Fibroblast of skin of scalp (primary cell): ENCODE measurements around the gene ACBD5. TPM values are rescaled to one million over a fixed set of nuclear protein-coding genes. Genes with fewer than 3 reads are reported as not detected.
"Not testable (repeated sequence)": the region's sequence is repeated elsewhere in the genome, so short reads cannot be mapped to it uniquely, and the experiment has no call there.

Source experiments
- DNase-seq: peaks from one replicate; pipeline ENCODE4 v3.0.0-alpha.2; 2013
- polyA plus RNA-seq, 2 experiments: library from polyadenylated mRNA; unstranded; fragments of 120-200 nt; gene quantifications; one replicate each; pipeline ENCODE4 v1.2.1, GENCODE V29; 2013; ENCODE audit not compliant: insufficient read length in 2 of 2

ACBD5 gene, protein sequence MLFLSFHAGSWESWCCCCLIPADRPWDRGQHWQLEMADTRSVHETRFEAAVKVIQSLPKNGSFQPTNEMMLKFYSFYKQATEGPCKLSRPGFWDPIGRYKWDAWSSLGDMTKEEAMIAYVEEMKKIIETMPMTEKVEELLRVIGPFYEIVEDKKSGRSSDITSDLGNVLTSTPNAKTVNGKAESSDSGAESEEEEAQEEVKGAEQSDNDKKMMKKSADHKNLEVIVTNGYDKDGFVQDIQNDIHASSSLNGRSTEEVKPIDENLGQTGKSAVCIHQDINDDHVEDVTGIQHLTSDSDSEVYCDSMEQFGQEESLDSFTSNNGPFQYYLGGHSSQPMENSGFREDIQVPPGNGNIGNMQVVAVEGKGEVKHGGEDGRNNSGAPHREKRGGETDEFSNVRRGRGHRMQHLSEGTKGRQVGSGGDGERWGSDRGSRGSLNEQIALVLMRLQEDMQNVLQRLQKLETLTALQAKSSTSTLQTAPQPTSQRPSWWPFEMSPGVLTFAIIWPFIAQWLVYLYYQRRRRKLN
- polyA plus RNA-seq (2013, experiment 1 of 2; ENCODE audit: insufficient read length): 17.1 TPM
- polyA plus RNA-seq (2013, experiment 2 of 2; ENCODE audit: insufficient read length): 18.0 TPM

DNA sequence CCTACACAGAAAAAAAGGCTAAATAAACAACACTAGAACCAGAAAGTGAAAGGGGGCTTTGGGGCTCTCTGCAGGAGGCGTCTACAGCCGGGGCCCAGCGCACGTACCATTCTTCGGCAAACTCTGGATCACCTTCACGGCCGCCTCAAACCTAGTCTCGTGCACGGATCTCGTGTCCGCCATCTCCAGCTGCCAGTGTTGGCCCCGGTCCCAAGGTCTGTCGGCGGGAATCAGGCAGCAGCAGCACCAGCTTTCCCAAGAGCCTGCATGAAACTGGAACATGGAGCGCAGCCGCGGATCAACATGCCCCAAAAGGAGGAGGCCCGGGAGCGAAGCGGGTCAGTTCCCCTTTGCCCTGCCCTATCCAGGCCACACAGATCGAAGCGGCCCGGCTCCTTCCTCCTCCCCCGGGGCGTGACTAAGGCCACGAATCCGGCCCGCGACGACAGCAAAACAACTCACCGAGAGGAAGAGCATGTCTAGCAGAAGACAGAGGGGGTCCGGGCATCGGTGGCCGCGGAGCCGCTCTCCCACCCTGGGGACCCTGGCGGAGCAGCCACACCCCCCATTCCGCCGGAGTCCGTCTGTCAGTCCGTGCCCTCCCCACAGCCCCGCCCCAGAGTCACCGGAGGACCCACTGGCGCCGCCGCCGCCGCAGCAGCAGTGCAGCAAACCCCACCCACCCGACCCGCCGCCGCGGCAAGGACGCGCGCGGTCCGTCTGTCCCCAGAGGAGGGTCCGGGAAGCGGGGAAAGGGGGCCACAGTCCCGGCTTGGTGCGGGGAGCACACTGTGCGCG is at the start of gene ACBD5:
Gene ACBD5 (minus strand): TSS at position 586 of the 798 bp plus-strand sequence. CDS start 109 bp downstream, at position 477.
- peak; percentile 78 for DNase-seq

DNA sequence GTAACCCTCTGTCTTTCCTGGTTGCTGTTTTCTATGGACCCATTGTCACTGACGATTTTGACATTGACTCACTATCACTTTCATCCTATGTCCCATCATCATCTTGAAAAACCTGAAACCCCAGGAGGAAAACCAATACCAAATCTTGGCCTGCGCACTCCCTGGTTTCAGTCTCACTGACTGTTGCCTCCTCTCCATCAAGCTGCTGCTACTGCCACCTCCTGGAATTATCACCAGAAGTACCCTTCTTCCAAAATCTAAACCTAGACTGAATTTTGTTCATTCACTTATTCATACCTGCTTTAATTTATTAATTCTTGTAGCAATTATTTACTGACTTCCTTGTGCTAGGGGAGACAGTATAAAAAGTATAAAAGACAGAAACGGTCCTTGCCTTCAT is 44.5 kb upstream of the ACBD5 start:
- no peak for DNase-seq

DNA sequence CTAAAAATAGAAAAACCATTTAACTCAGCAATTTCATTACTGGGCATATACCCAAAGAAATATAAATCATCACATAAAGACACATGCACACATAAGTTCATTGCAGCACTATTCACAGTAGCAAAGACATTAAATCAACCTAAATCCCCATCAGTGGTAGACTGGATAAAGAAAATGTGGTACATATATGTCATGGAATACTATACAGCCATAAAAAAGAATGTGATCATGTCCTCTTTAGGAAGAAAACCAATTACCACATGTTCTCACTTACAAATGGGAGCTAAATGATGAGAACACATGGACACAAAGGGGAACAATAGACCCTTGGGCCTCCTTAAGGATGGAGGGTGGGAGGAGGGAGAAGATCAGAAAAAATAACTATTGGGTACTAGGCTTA is 36.0 kb upstream of the ACBD5 start:
- no peak for DNase-seq

DNA sequence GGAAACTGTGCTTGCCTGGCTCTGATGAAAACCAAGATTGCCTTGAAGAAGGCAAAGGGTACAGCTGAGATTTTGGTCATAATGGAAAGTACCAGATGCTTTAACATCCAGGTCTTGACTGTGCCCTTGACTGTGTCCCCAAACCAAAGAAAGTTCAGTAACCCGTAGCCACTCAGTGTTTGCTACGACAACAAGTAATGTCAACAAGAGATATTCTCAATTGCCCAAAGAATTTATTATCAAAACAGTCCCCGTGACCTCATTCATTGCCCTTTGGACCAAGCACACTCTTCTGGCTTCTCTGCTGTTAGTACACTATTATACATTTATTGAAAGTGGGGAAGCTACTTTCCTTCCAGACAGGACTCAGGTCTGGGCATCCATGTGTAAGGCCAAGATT is 25.4 kb upstream of the ACBD5 start:
- DNase-seq: not testable (repeated sequence)

DNA sequence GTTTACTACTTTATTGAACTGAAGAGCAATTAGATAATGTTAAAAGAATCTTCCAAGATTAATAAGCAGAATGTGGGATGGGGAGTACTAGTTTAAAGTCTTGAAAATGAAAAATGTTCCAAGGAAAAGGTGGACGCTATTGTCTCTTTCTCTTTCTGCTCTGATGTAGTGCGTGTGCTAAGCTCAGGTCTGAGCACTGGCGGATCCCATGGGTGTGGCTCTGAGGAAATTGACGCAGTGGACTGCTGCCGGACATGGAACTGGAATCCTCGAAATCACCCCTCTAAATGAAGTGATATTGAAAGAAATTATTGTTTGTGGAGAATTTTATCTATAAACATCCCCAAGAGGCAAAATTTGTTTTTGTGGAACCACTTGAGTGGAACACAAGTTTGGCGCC is 22.2 kb upstream of the ACBD5 start:
- DNase-seq: not testable (repeated sequence)

DNA sequence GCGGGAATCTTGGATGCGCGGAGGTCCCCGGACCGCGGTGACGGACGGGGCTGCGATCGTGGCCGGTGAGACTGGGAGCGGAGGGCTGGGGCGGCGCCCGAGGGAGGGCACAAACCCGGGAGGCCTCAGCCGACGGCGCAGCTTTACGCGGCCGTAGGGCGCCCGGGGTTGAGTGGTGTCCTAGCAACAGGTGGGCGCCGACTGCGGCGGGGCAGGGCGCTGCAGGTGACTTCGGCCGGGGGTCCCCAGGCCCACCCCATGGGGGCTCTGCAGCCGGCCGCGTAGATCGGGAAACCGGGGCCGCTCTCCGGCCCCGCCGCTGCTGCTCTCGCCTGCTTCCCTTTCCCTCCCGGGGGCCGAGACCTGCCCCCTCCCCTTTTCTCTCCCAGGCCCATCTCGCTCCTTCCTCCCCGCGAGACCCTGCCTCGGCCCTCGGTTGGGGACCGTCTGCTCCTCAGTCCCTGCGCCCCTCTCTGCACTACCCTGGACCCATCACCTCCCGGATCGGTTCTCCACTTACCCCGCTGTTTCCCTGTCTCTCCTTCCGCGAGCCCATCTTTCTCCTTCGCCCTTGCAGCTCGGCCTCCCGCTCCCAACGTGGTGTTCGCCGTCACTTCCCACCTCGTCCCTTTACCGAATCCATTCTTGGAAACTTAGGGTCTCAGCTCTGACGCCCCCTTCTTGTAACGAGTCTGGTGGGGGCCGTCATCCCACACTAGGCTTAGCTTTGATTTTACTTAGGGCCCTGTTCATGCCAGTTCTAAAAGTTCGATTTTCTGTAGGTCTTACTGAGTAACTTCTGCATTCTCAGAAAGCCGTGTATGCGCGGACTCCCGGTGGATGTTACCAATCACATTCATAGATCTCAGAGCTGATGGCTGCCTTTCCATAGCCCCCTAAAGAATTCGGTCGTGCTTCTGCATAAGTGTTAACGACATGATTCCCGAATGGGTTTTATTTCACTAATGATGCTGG is 18.5 kb upstream of the ACBD5 start:
- DNase-seq: no peak

DNA sequence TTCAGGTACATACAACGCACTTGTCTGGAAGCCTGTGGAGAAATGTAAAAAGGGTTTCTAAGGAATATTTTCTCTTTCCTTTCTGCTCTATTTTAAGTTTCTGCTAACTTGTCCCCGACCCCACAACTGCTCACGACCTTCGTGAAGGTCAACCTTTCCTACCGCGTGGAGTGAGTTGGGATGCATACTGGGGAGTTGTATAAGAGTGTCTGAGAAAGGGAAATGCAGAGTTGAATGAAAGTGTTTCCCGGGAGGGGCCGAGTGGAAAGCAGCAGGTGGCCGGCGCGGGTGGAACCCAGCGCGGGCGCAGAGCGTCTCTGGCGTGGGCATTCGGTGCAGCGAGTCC is 17.9 kb upstream of the ACBD5 start:
- no peak for DNase-seq

DNA sequence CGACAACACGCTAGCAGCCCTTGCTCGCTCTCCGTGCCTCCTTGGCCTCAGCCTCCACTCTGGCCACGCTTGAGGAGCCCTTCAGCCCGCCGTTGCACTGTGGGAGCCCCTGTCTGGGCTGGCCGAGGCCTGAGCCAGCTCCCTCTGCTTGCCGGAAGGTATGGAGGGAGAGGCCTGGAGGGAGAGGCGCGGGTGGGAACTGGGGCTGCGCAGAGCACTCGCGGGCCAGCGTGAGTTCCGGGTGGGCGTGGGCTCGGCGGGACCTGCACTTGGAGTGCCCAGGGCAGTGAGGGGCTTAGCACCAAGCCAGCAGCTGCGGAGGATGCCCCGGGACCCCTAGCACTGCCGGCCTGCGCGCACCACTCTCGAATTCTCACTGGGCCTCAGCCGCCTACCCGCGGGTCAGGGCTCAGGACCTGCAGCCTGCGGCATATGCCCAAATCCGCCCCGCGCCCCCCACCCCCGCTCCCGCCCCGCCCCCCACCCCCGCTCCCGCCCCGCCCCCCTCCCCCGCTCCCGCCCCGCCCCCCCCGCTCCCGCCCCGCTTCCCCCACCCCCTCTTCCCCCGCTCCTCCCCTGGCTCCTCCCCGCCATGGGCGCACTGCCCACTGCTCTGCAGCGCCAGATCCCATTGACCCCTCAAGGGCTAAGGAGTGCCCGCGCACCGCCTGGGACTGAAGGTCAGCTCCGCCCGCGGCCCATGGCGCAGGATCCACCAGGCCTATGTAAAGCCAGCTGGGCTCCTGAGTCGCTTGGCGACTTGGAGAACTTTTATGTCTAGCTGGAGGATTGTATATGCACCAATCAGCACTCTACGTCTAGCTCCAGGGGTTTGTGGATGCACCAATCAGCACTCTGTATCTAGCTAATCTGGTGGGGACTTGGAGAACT is 15.9 kb upstream of the ACBD5 start:
- no peak for DNase-seq

DNA sequence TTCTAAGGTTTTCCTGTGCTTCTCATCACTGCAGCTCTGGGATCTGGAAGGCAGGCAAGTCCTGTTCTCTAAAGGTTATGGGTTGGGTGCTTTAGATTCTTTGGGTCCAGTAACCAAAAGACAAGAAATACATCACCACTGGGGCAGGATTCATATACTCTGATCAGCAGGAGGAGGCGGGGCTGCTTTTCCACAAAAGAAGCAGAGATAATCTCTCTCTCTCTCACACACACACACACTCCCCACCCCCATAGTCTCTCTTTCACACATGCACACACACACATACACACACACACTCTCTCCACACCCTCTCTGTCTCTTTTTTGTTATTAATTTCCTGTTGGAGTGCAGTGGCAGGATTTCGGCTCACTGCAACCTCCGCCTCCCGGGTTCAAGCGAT is 13.0 kb upstream of the ACBD5 start:
- DNase-seq: no peak

DNA sequence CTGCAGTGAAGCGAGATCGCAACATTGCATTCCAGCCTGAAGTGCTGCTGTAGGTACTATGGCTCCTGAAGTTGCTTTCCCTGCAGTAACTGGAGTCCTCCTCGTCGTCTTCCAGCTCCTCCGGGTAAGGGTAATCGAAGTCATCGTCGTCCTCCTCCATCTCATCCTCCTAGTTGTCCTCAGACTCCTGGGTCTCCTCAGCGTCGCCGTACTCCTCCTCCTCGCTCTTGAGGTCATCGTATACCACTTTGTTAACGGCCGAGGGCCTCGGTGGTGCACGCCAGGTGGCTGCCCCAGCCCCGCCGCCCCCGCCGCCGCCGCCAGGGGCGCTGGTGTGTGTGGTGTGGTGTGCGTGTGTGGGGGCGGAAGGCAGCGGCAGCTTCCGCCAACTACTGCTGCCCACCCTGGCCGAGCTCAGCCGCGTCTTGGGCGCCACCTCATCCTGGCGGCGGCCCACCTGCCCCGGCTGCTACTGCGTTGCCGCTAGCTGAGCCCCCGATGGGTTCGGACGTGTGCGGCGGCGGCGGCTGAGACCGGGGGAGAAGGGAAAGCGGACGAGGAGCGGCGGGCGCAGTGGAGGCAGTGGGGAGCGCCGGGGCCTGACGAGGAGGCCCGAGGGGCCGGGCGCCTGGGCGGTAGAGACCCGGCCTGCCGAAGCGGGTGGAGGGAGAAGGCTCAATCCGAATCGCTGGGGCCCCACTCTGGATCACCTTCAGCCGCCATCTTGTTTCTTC is 11.8 kb upstream of the ACBD5 start:
- DNase-seq: peak; percentile 68

DNA sequence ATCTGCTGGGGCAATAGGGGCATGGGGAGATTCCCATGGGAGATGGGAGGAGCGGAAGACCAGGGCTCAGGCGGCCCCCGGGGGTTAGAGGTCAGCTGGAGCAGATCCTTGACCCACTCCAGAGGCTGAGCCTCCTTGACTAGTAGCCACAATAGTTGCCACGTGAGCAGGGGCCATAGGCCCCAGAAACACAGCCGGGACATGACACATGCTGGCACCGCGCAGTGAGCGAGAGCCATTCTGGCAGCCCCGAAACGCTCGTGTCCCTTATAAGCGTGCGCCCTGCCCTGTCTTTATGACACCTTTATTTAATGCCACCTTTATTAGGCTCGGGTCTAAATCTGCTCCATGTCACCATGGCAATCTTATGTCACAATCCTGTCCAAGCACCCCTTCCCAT is 11.0 kb upstream of the ACBD5 start:
- DNase-seq: no peak

DNA sequence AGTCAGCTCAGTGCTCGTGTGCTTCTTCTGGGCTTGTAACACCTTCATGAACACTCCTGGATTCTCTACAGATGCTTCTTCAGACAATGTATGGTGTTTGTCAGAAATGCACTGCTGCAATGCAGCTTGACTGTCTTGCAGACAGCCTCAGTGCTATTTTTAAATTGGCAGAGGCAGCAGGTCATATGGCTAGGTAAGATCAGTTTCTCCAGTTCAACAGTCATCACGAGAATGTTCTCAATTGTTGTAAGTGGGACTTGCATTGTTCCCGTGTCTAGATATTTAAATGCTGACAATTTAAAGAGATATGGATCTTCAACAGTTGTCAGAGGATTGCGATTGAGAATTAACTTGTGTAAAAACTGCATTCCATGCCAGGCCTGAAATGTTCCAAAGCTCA is 7.6 kb upstream of the ACBD5 start:
- no peak for DNase-seq

DNA sequence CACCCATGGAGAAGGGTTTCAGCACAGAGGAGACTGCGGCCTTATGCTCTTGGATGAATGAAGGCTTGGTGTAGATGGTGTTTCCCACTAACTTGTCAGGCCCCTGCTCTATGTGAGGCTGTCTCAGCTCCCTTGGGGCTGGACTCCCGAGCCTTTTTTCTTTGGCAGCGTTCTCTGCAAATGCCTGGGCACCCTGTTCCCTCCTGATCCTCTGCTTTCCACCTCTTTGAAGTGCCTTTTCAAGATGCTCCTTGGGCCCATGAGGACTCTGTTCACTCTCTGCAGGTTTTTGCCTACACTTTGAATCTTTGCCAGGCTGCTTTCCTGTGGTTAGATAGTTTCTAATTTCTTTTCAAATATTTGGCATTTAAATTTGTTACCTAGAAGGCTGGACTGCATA is 6.8 kb upstream of the ACBD5 start:
- DNase-seq: no peak

DNA sequence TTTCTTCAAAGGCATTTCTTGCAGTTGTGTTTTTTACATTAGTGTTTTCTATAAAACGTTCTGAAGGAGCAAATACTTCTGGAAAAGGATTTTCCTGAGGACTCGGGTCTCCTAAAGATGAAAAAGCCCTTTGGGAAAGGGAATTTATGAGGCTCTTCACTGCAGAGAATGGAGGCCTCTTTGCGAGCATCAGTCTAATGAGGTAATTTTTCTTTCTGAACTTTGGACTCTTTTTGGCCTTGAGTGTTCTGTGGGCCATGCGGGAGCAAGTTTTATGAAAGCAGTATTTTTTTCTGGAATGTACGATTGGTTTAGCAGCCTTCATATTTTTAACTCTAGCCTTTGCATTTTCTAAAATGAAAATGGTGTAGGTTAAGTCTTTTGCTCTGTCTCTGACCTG is 6.4 kb upstream of the ACBD5 start:
- no peak for DNase-seq

DNA sequence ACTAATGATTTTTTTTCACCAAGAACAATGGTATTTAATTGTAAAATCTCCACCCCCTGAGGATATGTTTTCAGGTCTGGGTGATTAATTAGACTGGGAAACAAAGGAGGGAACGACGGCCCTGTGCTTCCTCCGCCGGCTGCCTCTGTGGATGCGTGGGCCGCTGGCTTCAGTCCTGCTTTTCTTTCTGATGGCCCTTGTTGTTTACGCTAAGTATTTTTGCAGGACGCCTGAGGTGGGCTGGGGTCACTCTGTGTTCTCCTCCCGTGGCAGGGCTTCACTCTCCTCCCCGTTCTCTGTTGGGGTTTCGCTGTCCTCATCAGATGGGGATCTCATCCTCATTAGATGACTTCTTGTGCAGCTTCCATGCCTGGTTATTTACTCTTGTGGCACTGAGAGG is 5.2 kb upstream of the ACBD5 start:
- DNase-seq: no peak

DNA sequence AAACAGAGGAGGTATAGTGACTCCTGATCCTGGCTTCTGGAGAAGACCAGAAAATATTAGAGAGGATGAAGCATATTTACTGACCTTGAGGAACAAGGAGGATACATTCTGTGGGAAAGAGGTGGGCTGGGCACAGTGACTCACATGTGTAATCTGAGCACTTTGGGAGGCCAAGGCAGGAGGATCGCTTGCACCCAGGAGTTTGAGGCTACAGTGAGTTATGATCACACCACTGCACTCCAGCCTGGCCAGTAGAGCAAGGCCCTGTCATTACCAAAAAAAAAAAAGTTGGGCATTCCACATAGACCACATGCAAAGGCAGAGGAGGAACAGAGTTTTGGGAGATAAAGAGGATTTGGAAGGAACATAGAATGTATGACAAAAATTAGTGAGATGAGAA is 4.4 kb upstream of the ACBD5 start:
- DNase-seq: no peak

DNA sequence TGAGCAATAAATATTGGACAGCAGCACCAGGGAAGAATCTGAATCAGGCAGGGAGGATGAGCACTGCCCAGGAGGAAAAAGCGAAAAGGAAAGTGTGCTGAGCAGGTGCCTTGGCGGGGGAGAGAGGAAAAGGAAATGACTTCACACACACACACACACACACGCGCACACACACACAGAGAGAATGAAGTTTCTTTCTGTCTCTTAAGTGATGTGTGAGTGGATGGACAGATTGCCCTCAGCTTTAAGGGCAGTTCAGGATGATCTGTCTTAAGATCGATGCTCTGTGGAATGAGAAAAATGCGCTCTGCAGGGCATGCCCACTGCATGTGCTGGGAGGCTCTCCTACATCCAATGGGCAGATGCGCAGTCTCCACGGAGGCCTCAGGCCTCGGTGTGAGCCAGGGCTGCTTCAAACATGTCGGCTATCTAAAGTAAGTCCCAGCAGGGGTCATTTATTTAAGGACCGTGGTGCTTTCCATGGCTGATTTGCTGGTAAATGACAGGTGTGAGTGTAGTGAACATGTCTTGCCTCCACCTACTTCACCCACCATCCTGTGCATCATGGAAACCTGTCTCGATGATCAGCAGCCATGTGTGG is 2.5 kb upstream of the ACBD5 start:
- peak; percentile 53 for DNase-seq

DNA sequence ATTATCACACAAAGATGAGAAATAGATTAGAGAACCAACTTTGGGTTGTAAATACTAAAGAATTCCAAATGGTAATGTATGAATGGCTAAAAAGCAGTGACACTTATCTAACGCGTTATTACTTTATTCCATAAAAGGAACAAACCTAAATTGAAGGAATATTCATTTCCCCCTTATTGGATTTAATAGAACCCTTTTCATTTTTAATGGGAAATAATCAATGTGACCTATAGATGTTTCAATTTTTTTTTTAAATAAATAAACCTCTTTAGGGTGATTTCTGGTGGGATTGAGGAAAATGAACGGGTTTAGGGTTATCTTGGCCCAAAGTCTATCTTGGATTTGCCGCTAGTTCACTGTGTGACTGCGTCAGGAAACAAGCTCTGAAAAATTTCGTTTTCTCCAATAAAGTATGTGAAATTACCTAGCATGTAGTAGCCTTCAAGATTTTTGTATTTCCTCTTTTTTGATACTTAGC is 1.9 kb upstream of the ACBD5 start:
- DNase-seq: no peak

DNA sequence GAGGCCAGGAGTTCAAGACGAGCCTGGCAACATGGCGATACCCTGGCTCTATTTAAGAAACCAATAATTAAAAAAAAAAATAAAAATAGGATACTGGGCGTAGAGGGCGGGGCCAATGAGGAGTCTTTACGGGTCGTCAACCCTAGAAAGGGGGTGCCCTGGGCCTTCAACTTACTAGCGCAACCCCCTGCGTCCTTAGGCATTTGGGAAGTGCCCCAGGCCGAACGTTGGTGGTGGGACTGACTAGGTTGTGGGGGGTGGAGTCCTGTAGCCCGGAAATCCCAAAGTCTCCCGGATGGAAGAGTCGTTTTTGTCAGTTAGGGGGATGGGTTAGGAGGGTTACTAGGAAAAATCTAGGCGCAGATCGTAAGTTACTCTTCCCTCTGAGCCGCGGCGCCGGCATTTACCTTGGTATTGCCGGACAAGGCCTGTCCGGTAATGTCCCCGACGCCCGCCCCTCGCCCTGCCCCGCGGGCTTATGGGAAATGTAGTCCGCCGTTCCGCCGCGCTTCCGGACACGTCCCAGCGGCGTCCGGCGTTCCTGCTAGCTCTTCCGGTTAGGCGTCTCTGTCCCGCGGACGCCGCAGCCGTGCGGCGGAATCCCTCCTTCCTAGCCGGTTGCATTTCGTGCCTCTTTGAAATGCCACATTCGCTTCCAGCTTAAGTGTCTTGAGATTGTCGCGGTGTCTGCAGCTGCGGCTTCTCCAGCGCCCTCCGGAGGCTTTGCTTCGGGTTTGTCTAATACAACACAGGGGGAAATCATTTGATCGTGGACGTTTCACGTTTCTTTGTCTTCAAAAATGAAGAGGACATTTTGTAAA is 1.3 kb upstream of the ACBD5 start:
- peak; percentile 96 for DNase-seq
